Sciatic nerve (tissue), 2 donors: ENCODE measurements around the gene DCUN1D2. TPM values are rescaled to one million over a fixed set of nuclear protein-coding genes. Genes with fewer than 3 reads are reported as not detected.
A peak's percentile ranks its signal among the peaks of the same experiment; 100 is the strongest.
"Not testable (repeated sequence)": the region's sequence is repeated elsewhere in the genome, so short reads cannot be mapped to it uniquely, and the experiment has no call there.

Source experiments
- ATAC-seq: fragments of 200-7000 bp; cut with Tn5 transposase; one replicate; pipeline ENCODE4 v1.9.1; 2020; ENCODE audit warnings: mild to moderate bottlenecking, moderate library complexity
- DNase-seq: peaks from one replicate; pipeline ENCODE4 v3.0.0-alpha.2; 2020; ENCODE audit warnings: low spot score
- intact Hi-C: fragments of 100-400 bp; cut with DNase I; formaldehyde crosslinking; loops from one replicate; pipeline ENCODE4 v1.14.2; 2022
- total RNA-seq: library from RNA; stranded (reverse); fragmentation: NEBNext Ultra II Directional; extraction: Animal tissue kit (Norgen Biotek cat#: 25700); gene quantifications from one replicate; pipeline ENCODE4 v1.2.1, GENCODE V29; 2021
- donor health status: DM: no; HTN: no; CAD: no.
- donor health status: DM: no; HTN: no; CAD: no.

The DCUN1D2 gene
- total RNA-seq, 1 donor from 2014 or later: 28.3 TPM

DNA sequence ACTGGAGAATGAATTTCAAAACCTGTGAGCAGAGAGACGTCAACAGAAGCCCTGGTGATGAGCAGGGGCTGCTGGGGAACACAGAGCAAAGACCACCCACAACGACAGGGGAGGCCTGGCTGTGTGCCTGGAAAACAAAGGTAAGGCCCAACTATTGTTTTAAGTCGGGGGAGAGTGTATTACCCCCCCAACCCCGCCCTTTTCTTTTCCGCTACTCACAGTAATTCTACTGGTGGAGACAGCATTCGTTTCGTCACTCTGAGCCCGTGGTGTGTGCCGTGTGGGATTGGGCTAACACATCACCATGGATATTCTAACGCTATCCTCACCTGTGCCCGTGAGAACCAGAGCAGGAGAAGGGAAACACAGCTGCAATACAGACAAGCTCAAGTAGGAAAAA lies 18.7 kb downstream of the DCUN1D2 start:
- DNase-seq (no peak), ATAC-seq (no peak)
- intact Hi-C loops: no loop called here

DNA sequence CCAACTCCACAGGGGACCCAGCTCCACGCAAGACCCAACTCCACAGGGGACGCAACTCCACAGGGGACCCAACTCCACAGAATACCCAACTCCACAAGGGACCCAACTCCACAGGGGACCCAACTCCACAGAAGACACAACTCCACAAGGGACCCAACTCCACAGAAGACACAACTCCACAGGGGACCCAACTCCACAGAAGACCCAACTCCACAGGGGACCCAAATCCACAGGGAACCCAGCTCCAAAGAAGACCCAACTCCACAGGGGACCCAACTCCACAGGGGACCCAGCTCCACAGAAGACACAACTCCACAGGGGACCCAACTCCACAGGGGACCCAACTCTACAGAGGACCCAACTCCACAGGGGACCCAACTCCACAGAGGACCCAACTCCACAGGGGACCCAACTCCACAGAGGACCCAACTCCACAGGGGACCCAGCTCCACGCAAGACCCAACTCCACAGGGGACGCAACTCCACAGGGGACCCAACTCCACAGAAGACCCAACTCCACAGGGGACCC lies 19.8 kb downstream of the DCUN1D2 start:
- intact Hi-C loops: not testable (repeated sequence)

DNA sequence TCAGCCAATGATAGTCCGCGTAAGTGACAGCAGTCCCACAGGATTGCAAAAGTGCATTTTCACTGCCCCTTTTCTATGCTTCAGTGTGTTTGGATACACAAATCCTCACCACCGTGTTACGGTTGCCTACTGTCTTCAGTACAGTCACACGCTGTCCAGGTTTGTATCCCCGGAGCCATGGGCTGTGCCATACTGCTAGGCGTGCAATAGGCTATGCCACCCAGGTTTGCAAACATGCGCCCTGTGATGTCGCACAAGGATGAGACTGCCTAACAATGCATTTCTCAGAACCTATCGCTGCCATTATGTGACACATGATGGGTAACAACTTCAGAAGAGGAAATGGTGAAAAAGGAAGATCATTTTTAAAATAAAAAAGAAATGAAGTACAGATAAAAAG lies 20.4 kb downstream of the DCUN1D2 start:
- ATAC-seq (no peak), DNase-seq (no peak)
- intact Hi-C loops: no loop called here

More for the DNA sequence above, 19.8 kb downstream of the DCUN1D2 start:
- ATAC-seq, DNase-seq: not testable (repeated sequence)

DNA sequence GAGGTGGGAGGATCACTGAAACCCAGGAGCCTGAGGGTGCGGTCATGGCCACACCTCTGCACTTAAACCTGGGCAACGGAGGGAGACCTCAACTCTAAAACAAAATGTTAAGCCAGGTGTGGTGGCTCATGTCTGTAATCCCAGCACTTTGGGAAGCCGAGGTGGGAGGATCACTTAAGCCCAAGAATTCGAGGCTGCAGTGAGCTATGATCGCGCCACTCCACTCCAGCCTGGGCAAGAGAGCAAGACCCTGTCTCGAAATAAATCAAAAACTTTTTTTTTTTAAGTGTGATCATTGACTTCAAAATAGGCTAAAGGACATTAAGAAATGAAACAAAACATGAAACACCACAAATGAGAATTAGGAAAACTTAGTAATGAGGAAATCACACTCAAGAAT lies 20.9 kb downstream of the DCUN1D2 start:
- DNase-seq (no peak), ATAC-seq (no peak)
- intact Hi-C loops: no loop called here

DNA sequence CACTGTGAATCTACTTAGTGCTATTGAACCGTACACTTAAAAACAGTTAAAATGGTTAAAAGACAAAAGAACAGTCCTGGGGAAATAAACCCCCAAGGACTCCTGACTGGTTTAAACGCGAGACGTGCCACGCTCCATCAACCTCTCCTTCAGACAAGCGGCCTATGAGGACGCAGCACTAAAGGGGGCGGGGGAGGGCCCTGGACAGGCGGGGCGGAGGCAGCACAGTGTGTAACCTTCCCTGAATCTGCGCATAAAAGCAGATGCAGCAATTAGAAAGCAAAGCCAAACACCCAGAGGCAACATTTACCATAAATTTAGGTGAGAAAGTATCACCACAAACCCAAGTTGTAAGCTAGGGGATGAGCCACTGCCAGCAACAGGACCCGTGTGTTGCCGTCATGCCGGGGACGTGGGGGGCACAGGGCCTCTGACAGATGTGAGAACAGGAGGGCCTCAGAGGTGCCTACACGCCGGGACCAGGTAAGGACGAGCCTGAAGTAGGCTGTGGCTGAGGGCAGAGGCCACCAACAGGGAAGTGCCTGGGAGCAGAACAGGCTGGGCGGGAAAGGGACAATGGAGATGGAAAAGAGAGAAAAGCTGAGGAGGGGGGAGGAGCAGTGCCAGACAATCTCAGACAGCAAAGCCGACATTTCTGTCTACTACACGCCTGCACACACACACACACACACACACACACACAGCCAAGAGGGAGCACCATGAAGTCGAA lies 21.9 kb downstream of the DCUN1D2 start:
- ATAC-seq (no peak), DNase-seq (no peak)
- intact Hi-C loops: no loop called here

DNA sequence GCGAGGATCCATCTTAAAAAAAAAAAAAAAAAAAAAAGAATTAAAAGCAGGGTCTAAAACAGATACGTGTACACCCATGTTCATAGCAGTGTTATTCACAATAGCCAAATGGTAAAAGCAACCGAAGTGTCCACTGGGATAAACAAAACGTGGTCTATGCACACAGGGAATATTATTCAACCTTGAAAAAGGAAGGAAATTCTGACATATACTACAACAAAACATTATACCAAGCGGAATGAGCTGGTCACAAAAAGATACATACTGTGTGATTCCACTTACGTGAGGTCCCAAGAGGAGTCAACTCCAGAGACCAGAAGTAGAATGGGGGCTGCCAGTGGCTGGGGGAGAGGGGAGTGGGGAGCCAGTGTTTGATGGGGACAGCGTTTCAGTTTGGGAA lies 22.5 kb downstream of the DCUN1D2 start:
- intact Hi-C loops: no loop called here
- ATAC-seq: no peak
- no peak for DNase-seq

DNA sequence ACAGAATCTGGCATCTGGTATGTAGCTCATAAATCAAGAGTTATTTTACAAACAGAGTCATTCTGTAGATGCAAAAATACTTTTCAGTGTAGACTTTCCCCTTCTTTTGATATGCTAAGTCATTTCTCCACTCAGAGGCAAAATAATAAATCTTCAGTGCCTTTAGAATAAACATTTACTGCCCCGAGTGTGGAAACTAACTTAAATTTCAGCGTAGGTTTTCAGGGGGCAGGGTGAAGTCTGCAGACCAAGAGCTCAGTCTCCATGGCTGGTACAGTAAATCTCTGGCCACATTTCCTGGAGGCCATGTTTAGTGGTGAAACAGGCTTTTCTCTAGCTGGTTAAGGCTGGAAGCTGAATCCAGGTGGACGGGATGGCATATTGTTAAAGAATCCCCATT lies 24.1 kb downstream of the DCUN1D2 start:
- intact Hi-C loops: no loop called here
- no peak for DNase-seq
- no peak for ATAC-seq

DNA sequence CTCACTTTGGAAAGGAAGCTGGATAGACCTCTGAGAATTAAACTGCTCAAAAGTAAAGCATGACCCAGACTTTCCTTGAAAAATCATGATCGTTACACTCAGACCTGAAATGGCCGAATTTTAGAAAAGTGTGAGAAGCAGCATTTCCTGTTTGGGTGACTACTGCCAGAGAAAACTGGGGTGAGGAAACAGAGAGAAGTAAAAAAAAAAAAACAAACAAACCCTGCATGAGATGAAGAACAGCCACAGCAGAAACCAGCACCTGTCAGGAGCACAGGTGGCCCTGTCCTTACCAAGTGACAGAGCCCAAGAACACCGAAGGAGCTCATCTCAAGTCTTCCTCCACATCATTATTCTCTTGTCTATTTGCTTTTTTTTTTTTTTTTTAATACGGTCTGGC lies 25.2 kb downstream of the DCUN1D2 start:
- intact Hi-C loops: no loop called here
- DNase-seq (no peak), ATAC-seq (no peak)

DNA sequence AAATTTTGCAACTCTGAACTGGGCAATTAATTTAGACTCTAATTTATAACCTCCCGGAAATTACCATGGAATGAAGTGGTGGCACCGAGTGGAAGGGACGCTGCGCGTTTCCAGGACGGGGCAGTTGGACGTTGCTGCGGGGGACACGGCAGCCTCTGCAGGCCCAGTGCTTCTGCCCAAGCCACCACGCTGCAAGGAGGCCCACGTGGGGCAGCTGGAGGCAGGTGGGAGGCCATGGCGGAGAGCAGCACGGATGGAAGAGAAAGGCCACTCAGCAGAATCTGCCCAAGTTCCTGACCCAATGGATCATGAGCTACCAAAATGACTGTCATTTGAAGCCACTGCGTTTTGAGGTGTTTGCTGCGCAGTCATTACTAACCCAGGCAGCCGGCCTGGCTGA lies 26.0 kb downstream of the DCUN1D2 start:
- no peak for DNase-seq
- intact Hi-C loops: no loop called here
- ATAC-seq: no peak

DNA sequence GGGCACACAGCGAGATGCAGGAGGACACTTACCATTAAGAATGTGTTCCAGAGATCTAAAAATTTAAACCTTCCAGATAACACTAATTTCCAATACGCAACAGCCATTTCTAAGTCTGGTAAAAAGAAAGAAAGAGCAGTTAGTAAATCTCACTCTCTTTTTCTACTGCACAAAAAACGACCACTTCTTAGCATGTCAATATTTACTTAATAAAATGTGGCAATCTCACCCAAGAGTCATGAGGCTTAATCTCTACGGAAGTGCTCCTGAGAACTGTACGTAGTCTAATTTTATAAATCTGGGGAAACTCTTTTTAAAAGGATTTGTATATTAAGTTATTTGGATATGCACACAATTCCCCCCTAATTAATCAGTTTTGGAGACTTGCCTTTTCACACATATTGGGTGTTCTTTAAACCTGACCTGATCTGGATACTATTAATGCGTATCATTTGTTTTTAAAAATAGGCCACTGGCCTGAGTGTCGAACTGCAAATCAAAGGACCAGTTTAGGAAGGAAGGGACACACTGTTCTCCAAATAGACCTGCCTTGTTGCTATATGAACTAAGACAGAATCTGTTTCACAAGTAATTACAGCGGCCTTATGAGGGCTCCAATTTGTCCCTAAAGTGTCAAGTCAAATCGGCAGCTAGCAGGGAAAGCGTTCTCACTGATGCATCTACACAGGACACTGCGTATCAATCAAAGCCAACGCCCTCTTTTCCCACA lies 29.3 kb downstream of the DCUN1D2 start:
- no peak for DNase-seq
- intact Hi-C loops: no loop called here
- no peak for ATAC-seq

DNA sequence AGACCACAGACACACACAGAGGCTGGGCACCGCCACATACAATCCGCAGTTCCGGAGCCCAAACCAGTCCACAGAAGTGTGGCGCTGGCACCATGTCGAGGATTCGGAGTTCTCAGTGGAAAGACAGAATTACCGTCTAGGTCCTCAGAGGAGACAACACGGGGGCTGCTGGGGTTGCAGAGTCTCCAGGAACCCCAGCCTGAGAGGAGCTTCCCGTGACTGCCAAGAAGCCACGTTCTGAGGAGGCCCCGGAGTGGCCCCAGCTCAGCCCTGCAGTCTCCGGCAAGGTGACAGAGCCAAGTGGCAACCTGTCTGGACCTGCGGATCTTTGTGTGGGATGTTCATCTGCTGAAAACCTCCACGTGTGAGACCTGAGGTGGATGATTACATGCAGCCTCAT lies 29.9 kb downstream of the DCUN1D2 start:
- ATAC-seq: no peak
- DNase-seq: no peak
- intact Hi-C loops: no loop called here

DNA sequence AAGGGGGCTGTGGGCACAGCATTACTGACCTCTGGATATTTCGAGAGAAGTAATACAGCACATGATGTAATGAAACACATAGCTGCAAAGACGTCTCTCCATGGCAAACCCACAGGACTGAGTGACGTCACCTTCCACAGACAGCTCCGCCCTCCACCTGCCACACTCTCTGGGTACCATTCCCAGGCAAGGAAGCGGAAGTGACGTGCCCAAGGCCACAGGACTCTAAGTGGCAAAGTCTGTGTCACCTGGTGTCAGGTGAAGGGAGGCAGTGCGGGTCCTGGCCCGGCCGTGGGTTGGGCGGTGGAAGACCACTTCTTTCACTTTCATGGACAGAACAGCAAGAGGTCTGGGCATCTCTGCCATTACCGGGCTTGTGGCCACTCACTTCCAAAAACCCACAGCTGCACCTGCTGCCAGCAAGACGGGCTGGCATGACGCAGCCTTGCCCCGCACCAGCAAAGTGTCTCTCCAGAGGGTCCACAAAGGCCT lies 30.4 kb downstream of the DCUN1D2 start:
- no peak for ATAC-seq
- intact Hi-C loops: no loop called here
- DNase-seq: peak; percentile 50

DNA sequence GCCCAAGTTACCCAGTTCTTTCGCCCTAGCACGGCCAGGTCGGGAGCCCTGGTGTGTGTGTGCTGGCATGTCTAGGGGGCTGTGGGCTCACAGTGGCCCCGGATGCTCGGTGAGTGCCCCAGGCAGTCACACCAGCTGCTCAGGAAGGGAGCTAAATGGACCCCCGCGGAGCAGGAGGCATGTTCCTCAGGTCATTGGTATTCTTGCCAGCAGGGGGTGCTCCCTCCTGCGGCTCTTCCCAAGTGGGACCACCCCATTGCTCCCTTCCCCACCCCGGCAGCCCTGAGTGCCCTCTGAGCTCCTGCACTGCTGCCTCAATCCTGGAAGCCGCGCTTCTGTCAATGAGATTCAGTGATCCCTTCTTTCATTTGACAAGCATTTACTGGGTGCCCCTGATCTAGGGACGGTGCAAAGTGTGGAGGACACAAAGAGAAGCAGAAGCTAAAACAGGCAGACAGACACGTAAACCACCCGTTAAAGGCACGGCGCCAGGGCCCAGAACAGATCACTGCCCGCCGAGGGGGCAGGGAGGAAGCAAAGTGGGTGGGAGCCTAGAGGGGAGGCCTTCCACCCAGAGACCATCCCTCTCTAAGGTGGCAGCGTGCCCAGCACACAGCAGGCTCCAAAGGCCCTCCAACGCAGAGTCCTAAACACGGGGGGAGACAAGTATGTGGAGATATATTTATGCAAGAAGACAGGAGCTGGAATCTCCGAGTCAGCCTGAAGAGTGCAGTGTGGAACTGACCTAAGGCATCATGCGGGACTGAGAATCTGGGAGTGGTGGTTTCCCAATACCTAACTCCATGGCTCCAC lies 32.1 kb downstream of the DCUN1D2 start:
- DNase-seq: no peak
- intact Hi-C loops: no loop called here

DNA sequence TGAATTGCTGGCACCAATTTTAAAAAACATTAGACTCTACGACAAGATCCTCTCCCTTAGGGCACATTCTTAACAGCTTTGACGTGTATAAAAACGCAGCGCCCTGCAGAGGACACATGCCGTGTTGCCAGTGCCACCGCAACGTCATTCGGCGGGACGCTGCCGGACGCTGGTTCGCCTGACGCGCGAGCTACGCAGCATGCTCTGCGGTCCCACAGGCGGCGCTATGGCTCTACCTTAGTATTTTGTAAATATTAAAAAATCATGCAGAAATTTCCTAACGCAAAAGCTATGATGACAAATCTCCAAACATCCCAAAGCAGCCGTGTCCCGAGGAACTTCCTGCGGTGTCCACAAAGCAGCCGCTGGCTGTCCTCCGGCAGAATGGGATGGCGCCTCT lies 33.0 kb downstream of the DCUN1D2 start:
- no peak for DNase-seq
- intact Hi-C loops: no loop called here
- no peak for ATAC-seq

More for the DNA sequence above, 32.1 kb downstream of the DCUN1D2 start:
- ATAC-seq: peak; percentile 46

DNA sequence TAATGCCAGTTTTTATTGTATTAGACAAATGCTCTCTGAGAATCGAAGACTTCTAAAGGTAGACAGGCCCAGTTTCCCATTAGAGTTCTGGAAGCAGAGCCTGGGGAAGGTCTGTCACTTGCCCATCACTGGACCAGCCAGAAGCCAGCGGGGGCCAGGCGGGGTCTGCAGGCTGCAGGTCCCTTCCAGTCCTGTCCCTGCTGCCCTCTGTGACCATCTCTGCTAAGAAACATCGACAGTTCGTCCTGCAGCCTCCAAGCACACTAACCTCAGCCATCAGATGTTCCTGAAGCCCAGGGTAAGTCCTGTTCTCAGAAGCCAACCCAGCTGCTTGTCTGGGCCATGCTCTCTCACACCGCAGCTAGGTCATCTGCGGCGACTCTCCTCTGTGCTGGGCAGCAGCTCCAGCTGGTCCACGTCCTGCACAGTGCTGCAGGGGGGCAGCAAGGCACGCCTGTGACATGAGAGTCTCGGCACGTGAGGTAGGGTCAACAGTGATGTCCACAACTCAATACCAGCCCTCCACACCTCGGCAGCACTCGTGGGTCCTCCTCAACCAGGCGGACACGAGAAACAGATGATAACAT lies 34.3 kb downstream of the DCUN1D2 start:
- intact Hi-C loops: no loop called here
- DNase-seq: no peak
- ATAC-seq: no peak

DNA sequence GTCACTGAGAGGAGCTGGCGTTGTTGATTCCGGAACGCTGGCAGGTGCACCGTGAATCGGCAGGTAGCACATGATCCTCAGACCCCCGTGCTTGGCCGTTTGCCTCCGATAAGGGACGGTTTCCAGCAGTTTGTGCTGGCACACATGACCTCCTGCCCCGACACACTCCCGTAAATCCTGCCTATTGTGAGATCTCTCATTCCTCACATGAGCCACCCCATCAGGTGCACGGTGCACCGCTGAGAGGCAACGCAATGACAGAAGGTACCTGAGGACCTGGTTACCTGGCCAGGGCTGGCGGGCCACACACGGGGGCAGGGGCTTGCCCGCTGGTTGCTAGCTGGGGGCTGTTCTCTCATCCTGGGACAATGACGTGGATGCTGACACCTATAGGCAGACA lies 35.1 kb downstream of the DCUN1D2 start:
- intact Hi-C loops: no loop called here
- ATAC-seq (no peak), DNase-seq (no peak)

DNA sequence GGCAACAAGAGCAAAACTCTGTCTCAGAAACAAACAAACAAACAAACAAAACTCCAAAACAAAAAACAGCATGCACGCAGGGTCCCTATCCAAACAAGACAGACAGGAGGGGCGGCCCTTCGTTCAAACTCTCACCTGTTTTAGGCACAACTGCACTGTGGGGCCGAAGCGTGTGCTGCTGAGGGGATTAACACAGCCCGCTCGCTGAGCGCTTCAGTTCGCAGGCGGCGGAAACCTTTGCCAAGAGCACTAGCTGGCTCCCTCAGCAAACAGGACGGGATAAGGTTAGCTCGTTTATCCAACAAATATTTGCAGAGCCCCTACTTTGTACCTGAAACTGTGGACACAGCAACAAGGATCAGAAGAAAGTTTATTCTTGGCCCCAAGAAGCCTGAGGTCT lies 35.6 kb downstream of the DCUN1D2 start:
- ATAC-seq (no peak), DNase-seq (no peak)
- intact Hi-C loops: no loop called here

DNA sequence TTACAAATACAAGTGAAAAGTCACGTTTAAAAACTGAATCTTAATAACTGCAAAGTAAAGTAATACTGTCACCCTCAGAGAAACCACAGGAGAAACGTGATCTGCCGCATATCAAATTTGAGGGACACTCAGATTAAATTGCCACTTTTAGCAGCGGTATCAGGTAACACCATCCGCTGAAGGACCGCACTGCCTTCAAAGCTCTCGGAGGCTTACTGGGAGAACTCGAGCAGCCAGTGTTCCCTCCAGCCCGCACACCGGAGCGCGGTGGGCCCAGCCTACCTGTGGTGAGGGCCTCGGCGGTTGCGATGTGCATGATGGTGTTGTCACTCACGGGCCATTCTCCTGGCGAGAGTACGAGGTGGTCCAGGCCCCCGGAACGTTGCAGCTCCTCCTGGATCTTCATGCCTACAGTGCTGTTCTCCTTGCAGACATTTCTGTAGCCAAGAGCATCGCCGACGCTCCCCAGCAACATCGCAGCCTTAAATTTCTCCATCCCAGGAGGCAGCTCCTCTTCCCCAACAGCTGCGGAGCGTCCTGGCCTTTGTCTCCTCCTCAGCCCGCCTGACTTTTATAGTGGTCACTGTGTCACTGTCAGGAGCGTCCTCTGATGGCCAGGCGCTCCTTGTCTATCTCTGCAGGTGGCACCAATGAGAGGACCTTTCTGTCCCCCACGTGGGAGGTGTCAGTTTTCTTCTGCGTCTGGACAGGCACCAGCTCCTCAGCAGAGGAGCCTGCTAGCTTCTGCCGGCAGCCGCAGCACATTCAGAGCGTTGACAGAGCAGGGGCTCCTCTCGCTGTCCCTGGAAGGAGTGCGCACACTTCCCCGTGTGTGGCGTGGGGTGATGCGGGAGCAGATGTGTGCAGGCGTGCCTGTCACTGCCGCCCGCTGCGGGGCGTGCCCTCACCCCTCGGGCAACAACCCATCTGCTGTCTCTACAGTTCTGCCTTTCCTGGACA lies 37.3 kb downstream of the DCUN1D2 start, which contains the start of gene ADPRHL1:
Gene ADPRHL1 (minus strand): TSS at position 547 of the 960 bp plus-strand sequence. CDS start 51 bp downstream, at position 496.
- ATAC-seq: peak; percentile 12
- intact Hi-C loops: no loop called here
- peak; percentile 42 for DNase-seq
